ENCODE measurements around the gene ARID3A. TPM values are rescaled to one million over a fixed set of nuclear protein-coding genes. Genes with fewer than 3 reads are reported as not detected.
A peak's percentile ranks its signal among the peaks of the same experiment; 100 is the strongest.

The ARID3A gene
- total and polyA plus RNA-seq, 2 of the 13 experiments (the other 11 are each of a cell fraction or from before 2014, with no cell fraction given): 71.3 to 77.9 TPM

GRCh38 chr19:984165-984967 is 58.5 kb downstream of the ARID3A start, which contains the start of gene WDR18 (continued):
- TF ChIP-seq SIN3A (IDR thresholded peaks at IDR 0.05; ENCODE audit: borderline replicate concordance, low read depth, low read length): peak; percentile 43; the same call in 1 of the 2 replicates
- TF ChIP-seq, protein P1, sequence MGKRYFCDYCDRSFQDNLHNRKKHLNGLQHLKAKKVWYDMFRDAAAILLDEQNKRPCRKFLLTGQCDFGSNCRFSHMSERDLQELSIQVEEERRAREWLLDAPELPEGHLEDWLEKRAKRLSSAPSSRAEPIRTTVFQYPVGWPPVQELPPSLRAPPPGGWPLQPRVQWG (CRISPR knock-in tag; IDR thresholded peaks at IDR 0.05; ENCODE audit: borderline replicate concordance, low read depth): no peak
- TF ChIP-seq SP5 (CRISPR knock-in tag; IDR thresholded peaks at IDR 0.05; ENCODE audit: borderline replicate concordance, low read depth): no peak
- peak; percentile 72; the same call in 1 of the 2 replicates for TF ChIP-seq ZNF670 (CRISPR knock-in tag; IDR thresholded peaks at IDR 0.05; ENCODE audit: borderline replicate concordance)
- TF ChIP-seq PRMT3 (CRISPR knock-in tag; IDR thresholded peaks at IDR 0.05; ENCODE audit: borderline replicate concordance, low read depth): no peak
- TF ChIP-seq RORA (CRISPR knock-in tag; IDR thresholded peaks at IDR 0.05): no peak
- TF ChIP-seq PHB2 (IDR thresholded peaks at IDR 0.05; ENCODE audit: partially characterized antibody): no peak
- peak; percentile 77 for TF ChIP-seq ZFY (CRISPR knock-in tag; IDR thresholded peaks at IDR 0.05)
- TF ChIP-seq FIP1L1 (IDR thresholded peaks at IDR 0.05; ENCODE audit: borderline replicate concordance, insufficient read depth, low read depth, low read length): no peak
- 0 out of 2 replicates have a peak, but pooled peaks have one; percentile 66 for TF ChIP-seq ZNF713 (CRISPR knock-in tag; IDR thresholded peaks at IDR 0.05)
- no peak for TF ChIP-seq ISX (CRISPR knock-in tag; conservative IDR thresholded peaks at IDR 0.05)
- TF ChIP-seq ZNF543 (CRISPR knock-in tag; IDR thresholded peaks at IDR 0.05): peak; percentile 85
- no peak for TF ChIP-seq TCF12 (IDR thresholded peaks at IDR 0.05)
- TF ChIP-seq TCF12 (CRISPR knock-in tag; IDR thresholded peaks at IDR 0.05): peak; percentile 74; the same call in 1 of the 2 replicates
- TF ChIP-seq ZNF644 (CRISPR knock-in tag; IDR thresholded peaks at IDR 0.05; ENCODE audit: low read depth): no peak
- TF ChIP-seq, protein P2, sequence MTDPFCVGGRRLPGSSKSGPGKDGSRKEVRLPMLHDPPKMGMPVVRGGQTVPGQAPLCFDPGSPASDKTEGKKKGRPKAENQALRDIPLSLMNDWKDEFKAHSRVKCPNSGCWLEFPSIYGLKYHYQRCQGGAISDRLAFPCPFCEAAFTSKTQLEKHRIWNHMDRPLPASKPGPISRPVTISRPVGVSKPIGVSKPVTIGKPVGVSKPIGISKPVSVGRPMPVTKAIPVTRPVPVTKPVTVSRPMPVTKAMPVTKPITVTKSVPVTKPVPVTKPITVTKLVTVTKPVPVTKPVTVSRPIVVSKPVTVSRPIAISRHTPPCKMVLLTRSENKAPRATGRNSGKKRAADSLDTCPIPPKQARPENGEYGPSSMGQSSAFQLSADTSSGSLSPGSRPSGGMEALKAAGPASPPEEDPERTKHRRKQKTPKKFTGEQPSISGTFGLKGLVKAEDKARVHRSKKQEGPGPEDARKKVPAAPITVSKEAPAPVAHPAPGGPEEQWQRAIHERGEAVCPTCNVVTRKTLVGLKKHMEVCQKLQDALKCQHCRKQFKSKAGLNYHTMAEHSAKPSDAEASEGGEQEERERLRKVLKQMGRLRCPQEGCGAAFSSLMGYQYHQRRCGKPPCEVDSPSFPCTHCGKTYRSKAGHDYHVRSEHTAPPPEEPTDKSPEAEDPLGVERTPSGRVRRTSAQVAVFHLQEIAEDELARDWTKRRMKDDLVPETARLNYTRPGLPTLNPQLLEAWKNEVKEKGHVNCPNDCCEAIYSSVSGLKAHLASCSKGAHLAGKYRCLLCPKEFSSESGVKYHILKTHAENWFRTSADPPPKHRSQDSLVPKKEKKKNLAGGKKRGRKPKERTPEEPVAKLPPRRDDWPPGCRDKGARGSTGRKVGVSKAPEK (CRISPR knock-in tag; IDR thresholded peaks at IDR 0.05; ENCODE audit: borderline replicate concordance): no peak
- no peak for TF ChIP-seq CHD2 (IDR thresholded peaks at IDR 0.05; ENCODE audit: low read depth, low read length)
- TF ChIP-seq, protein P3, sequence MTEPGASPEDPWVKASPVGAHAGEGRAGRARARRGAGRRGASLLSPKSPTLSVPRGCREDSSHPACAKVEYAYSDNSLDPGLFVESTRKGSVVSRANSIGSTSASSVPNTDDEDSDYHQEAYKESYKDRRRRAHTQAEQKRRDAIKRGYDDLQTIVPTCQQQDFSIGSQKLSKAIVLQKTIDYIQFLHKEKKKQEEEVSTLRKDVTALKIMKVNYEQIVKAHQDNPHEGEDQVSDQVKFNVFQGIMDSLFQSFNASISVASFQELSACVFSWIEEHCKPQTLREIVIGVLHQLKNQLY (CRISPR knock-in tag; IDR thresholded peaks at IDR 0.05): peak; percentile 45; the same call in 1 of the 2 replicates
- TF ChIP-seq NFIC (IDR thresholded peaks at IDR 0.05; ENCODE audit: low read length): no peak
- peak; percentile 90 for TF ChIP-seq EED (CRISPR knock-in tag; IDR thresholded peaks at IDR 0.05)
- 0 out of 2 replicates have a peak, but pooled peaks have one; percentile 40 for TF ChIP-seq U2AF2 (IDR thresholded peaks at IDR 0.05; ENCODE audit: low read depth, low read length)
- TF ChIP-seq AGO1 (IDR thresholded peaks at IDR 0.05; ENCODE audit: low read depth, low read length, poor library complexity, severe bottlenecking): peak; percentile 67
- TF ChIP-seq ZNF432 (CRISPR knock-in tag; IDR thresholded peaks at IDR 0.05; ENCODE audit: borderline replicate concordance): no peak
- no peak for TF ChIP-seq MZF1 (CRISPR knock-in tag; IDR thresholded peaks at IDR 0.05; ENCODE audit: borderline replicate concordance)
- peak; percentile 63; the same call in 1 of the 2 replicates for TF ChIP-seq E2F1 (CRISPR knock-in tag; IDR thresholded peaks at IDR 0.05)
- no peak for TF ChIP-seq ARNT (IDR thresholded peaks at IDR 0.05)
- peak; percentile 74; the same call in 1 of the 2 replicates for TF ChIP-seq CBFB (CRISPR knock-in tag; IDR thresholded peaks at IDR 0.05)

Data from HepG2 (cell line).